Effector memory CD4-positive, alpha-beta T cell (primary cell): ENCODE results near the gene TNNC2.
"Not testable (repeated sequence)": the region's sequence is repeated elsewhere in the genome, so short reads cannot be mapped to it uniquely, and the experiment has no call there.

Source experiments
- DNase-seq, 3 donors: peaks; one replicate each; pipeline ENCODE4 v3.0.0-alpha.2; 2020
- H3K27ac ChIP-seq: 2 replicates; pipeline ENCODE4 v1.7.0; 2013; ENCODE audit warnings: mild to moderate bottlenecking, low read length, moderate library complexity; ENCODE audit not compliant: insufficient read depth, poor library complexity, severe bottlenecking
- H3K27me3 ChIP-seq: replicated peaks from 2 replicates; pipeline ENCODE4 v1.7.0; 2013; ENCODE audit warnings: mild to moderate bottlenecking, low read length; ENCODE audit not compliant: insufficient read depth, control insufficient read depth, poor library complexity, severe bottlenecking
- H3K36me3 ChIP-seq: 2 replicates; pipeline ENCODE4 v1.7.0; 2013; ENCODE audit warnings: mild to moderate bottlenecking, low read length, moderate library complexity; ENCODE audit not compliant: control insufficient read depth, insufficient read depth
- H3K4me1 ChIP-seq: 2 replicates; pipeline ENCODE4 v1.7.0; 2013; ENCODE audit warnings: low read length, mild to moderate bottlenecking; ENCODE audit not compliant: control insufficient read depth, insufficient read depth, poor library complexity, severe bottlenecking
- H3K4me3 ChIP-seq: 2 replicates; pipeline ENCODE4 v1.7.0; 2013; ENCODE audit warnings: low read length, low read depth, mild to moderate bottlenecking; ENCODE audit not compliant: insufficient read depth, poor library complexity, severe bottlenecking
- H3K9me3 ChIP-seq: 2 replicates; pipeline ENCODE4 v1.7.0; 2013; ENCODE audit warnings: mild to moderate bottlenecking, low read length, moderate library complexity; ENCODE audit not compliant: control insufficient read depth
- total RNA-seq, 3 donors: gene quantifications; one replicate each; lab custom pipeline; 2026; lab: John Stamatoyannopoulos, UW

Gene TNNC2
- 0.17 to 0.58 (median 0.35) reads per million in 3 donors for total RNA-seq

GRCh38 chr20:45827030-45827652 lies at the start of gene TNNC2:
TNNC2 (minus strand) TSS chr20:45827312; CDS start chr20:45827248, 64 bp downstream.
- Histone ChIP-seq H3K27me3 (peaks cover 12% of the 10 kb centered on the region), H3K9me3 (no peaks in the 10 kb centered on the region), H3K27ac (no peak within 1 kb of the TSS), H3K36me3 (no peaks in the 10 kb centered on the region), H3K4me1 (peaks cover 5% of the 10 kb centered on the region), H3K4me3 (no peak within 1 kb of the TSS)
- no peak for DNase-seq

DNA sequence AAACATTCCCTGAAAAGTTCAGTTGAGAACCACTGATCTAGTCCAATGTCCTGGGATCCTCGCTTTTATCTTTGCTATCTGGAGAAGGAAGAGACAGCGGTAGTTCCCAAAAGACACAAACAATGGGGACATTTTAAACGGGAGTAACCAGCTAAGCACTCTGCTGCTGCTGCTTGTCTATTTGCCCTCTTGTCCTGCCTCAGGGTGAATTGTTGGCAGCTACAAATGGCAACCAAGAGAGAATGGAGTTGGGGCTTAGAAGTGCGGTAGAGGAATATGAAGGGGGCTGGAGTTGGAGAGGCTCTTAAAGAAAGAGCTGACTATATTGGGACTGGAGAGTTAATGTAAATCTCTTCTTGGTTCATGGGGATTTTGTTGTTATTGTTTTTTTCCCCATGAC lies 47.5 kb upstream of the TNNC2 start:
- DNase-seq, result no peak
- H3K4me3 ChIP-seq, result no peak overlapping the region

GRCh38 chr20:45874104-45874481 lies 47.0 kb upstream of the TNNC2 start:
- not testable (repeated sequence) for DNase-seq, H3K4me3 ChIP-seq, H3K4me1 ChIP-seq, H3K27me3 ChIP-seq, H3K27ac ChIP-seq, H3K9me3 ChIP-seq
- H3K36me3 ChIP-seq, result peaks cover 13% of the 10 kb centered on the region

More for the DNA sequence above, 47.5 kb upstream of the TNNC2 start:
- Histone ChIP-seq H3K36me3 (peaks cover 13% of the 10 kb centered on the region), H3K4me1 (no peaks in the 10 kb centered on the region), H3K27me3 (no peaks in the 10 kb centered on the region), H3K9me3 (no peaks in the 10 kb centered on the region), H3K27ac (no peak overlapping the region)

DNA sequence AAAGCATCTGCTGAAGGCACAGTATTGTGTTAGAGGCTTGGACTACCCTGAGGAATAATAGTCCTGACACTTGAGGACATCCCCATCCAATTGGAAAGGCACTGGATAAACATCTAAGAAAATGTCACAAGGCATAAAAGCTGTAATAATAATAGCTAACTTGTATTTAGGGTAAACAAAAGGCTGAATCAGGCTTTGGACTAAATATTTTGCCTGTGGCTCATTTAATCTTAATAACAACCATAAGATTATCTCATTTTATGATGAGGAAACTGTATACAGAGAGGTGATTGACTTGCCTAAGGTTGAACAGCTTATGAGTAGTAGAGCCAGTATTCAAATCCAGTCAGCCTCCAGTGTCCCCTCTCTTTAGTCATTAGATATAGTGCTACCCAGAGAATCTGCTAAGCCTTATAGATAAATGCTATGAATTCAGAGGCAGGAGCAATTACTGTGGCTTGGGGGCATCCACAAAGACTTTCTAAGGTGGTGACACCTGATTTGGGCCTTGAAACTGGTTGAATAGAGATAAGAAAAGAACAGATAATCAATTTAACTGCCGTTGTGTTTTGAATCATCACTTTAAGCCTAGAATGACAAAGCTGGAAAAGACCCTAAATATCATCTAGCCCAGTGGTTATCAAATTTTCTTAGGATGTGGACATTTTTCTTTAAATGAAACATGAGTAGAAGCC lies 46.4 kb upstream of the TNNC2 start:
- Histone ChIP-seq H3K27ac (no peak overlapping the region), H3K36me3 (peaks cover 13% of the 10 kb centered on the region), H3K4me1 (no peaks in the 10 kb centered on the region), H3K9me3 (no peaks in the 10 kb centered on the region), H3K4me3 (no peak overlapping the region), H3K27me3 (no peaks in the 10 kb centered on the region)
- no peak for DNase-seq

DNA sequence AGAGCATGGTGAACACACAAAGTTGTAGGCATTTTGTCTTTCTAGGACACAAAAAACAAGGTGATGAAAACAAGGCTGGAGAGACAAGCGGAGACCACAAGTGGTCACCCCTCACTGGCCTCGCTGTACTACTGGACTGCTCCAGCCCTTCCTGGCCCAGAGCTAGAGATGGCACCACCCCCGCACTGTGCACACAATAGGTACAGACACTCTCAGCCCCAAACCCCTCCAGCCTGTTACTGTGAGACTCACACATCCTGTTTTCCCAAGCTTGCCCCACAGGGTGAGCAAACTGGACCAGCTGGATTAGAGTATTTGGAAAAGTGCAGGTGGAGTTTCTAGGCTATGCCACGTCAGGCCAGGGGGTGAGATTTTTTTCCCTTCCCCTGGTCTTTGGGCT lies 45.5 kb upstream of the TNNC2 start:
- Histone ChIP-seq H3K27me3 (no peaks in the 10 kb centered on the region), H3K4me3 (no peak overlapping the region), H3K9me3 (no peaks in the 10 kb centered on the region), H3K36me3 (peaks cover 7% of the 10 kb centered on the region), H3K27ac (no peak overlapping the region), H3K4me1 (no peaks in the 10 kb centered on the region)
- no peak for DNase-seq

DNA sequence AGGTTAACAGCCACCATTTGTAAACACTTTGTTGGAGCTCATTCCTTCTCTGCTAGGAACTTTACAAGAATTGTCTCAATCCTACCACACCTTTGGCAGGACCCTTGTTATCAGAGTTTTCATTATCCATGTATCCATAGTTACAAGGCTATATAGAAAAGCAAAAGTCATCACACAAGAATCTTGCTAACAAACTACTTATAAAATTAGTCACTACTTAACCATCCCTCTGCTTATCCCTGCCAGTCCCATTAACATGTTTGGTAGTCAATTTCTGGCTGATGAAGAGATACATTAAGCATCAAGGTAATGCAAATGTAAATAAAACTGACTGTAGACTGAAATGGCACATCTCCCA lies 40.7 kb upstream of the TNNC2 start:
- no peak overlapping the region for H3K27ac ChIP-seq
- H3K4me1 ChIP-seq, result no peaks in the 10 kb centered on the region
- H3K36me3 ChIP-seq, result no peaks in the 10 kb centered on the region
- no peaks in the 10 kb centered on the region for H3K27me3 ChIP-seq
- DNase-seq, result no peak
- H3K9me3 ChIP-seq, result no peaks in the 10 kb centered on the region
- no peak overlapping the region for H3K4me3 ChIP-seq

DNA sequence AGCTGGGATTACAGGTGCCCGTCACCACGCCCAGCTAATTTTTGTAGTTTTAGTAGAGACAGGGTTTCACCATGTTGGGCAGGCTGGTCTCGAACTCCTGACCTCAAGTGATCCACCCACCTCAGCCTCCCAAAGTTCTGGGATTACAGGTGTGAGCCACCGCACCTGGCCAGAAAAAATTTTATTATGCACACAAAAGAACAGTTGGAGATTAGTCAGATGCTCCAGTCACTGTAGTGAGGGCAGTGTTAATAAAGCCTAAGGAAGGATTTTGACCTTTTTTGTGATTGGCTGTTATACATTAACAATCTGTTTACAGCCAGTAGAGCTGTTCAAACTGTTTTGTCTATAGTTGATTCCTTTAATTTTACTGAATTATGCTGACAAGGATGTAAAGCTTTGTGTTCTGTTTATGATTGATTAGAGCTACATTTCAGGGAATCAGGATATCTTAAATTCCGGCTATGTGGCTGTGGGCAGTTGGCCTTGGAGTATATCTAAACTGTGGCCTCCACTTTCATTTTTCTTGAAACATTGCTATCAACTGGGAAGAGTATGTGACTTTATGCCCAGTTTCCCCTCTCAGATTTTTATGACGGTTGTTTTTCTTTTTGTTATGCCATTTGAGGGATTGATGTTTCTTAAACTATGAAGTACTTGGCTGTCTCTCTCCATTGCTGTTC lies 40.2 kb upstream of the TNNC2 start:
- no peak for DNase-seq
- H3K27me3 ChIP-seq, result no peaks in the 10 kb centered on the region
- no peak overlapping the region for H3K27ac ChIP-seq
- no peak overlapping the region for H3K4me3 ChIP-seq
- no peaks in the 10 kb centered on the region for H3K4me1 ChIP-seq
- H3K9me3 ChIP-seq, result no peaks in the 10 kb centered on the region
- H3K36me3 ChIP-seq, result no peaks in the 10 kb centered on the region

DNA sequence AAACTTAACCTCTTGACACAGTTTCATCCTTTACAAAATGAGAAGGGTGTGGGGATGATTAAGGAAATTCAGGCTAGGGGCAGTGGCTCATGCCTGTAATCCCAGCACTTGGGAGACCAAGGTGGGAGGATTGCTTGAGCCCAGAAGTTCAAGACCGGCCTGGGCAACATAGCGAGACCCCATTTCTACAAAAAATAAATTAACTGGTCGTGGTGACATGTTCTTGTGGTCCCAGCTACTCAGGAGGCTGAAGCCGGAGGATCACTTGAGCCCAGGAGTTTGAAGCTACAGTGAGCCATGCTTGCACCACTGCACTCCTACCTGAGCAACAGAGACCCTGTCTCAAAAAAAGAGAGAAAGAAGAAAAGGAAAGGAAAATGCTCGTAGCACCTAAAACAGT lies 39.3 kb upstream of the TNNC2 start:
- no peaks in the 10 kb centered on the region for H3K27me3 ChIP-seq
- DNase-seq, result no peak
- H3K9me3 ChIP-seq, result no peaks in the 10 kb centered on the region
- no peak overlapping the region for H3K27ac ChIP-seq
- no peaks in the 10 kb centered on the region for H3K4me1 ChIP-seq
- no peaks in the 10 kb centered on the region for H3K36me3 ChIP-seq
- no peak overlapping the region for H3K4me3 ChIP-seq

- H3K27me3 ChIP-seq, result no peaks in the 10 kb centered on the region
- no peak for DNase-seq
- H3K36me3 ChIP-seq, result no peaks in the 10 kb centered on the region
- no peaks in the 10 kb centered on the region for H3K4me1 ChIP-seq
- H3K9me3 ChIP-seq, result no peaks in the 10 kb centered on the region
- no peak overlapping the region for H3K27ac ChIP-seq
- H3K4me3 ChIP-seq, result no peak overlapping the region
These were observed 36.7 kb upstream of the TNNC2 start for GRCh38 chr20:45863543-45864470.
